HL-60 (cell line): ENCODE measurements around the gene CRYBB3.

ENCODE experiments used
- DNase-seq, 2 experiments: peaks; one replicate each; pipeline ENCODE4 v3.0.0-alpha.2; 2010 to 2020; ENCODE audit warnings: low read depth in 1 of 2, low spot score in 1 of 2
- H3K27ac ChIP-seq: fragments of 250-450 bp; sonication (Bioruptor Pico); replicated peaks from 2 replicates; pipeline ENCODE4 v1.5.1; 2020; ENCODE audit warnings: mild to moderate bottlenecking, moderate library complexity
- H3K27me3 ChIP-seq: fragments of 250-450 bp; sonication (Bioruptor Pico); 2 replicates; pipeline ENCODE4 v1.5.1; 2021; ENCODE audit warnings: mild to moderate bottlenecking, moderate library complexity; ENCODE audit not compliant: insufficient read depth, poor library complexity, severe bottlenecking
- H3K4me3 ChIP-seq: replicated peaks from 2 replicates; pipeline ENCODE4 v1.5.1; 2011; ENCODE audit warnings: mild to moderate bottlenecking, control low read depth, low read length; ENCODE audit not compliant: insufficient read depth
- CTCF ChIP-seq: IDR thresholded peaks from one replicate; pipeline ENCODE4 v1.5.1; 2011; ENCODE audit warnings: low read length, control low read depth, inconsistent platforms; ENCODE audit not compliant: insufficient read depth
- GABPA ChIP-seq: IDR thresholded peaks from 2 replicates; pipeline ENCODE4 v1.6.1; 2012; ENCODE audit warnings: low read depth
- POLR2AphosphoS5 ChIP-seq: IDR thresholded peaks from 2 replicates; pipeline ENCODE4 v1.6.1; 2012; ENCODE audit warnings: low read depth
- SPI1 ChIP-seq: IDR thresholded peaks from 2 replicates; pipeline ENCODE4 v1.6.1; 2012; ENCODE audit warnings: low read depth, mild to moderate bottlenecking, borderline replicate concordance
- TF ChIP-seq, protein P1 (sequence below): IDR thresholded peaks from 2 replicates; pipeline ENCODE4 v1.6.1; 2012; ENCODE audit warnings: low read depth; ENCODE audit not compliant: insufficient replicate concordance

CRYBB3 gene

GRCh38 chr22:25183949-25184619 lies 15.6 kb upstream of the CRYBB3 start:
- no peak overlapping the region for H3K4me3 ChIP-seq
- peaks cover 8% of the 10 kb centered on the region for H3K27me3 ChIP-seq
- TF ChIP-seq CTCF (no peak), POLR2AphosphoS5 (no peak), SPI1 (no peak), GABPA (no peak)
- TF ChIP-seq, protein P1, sequence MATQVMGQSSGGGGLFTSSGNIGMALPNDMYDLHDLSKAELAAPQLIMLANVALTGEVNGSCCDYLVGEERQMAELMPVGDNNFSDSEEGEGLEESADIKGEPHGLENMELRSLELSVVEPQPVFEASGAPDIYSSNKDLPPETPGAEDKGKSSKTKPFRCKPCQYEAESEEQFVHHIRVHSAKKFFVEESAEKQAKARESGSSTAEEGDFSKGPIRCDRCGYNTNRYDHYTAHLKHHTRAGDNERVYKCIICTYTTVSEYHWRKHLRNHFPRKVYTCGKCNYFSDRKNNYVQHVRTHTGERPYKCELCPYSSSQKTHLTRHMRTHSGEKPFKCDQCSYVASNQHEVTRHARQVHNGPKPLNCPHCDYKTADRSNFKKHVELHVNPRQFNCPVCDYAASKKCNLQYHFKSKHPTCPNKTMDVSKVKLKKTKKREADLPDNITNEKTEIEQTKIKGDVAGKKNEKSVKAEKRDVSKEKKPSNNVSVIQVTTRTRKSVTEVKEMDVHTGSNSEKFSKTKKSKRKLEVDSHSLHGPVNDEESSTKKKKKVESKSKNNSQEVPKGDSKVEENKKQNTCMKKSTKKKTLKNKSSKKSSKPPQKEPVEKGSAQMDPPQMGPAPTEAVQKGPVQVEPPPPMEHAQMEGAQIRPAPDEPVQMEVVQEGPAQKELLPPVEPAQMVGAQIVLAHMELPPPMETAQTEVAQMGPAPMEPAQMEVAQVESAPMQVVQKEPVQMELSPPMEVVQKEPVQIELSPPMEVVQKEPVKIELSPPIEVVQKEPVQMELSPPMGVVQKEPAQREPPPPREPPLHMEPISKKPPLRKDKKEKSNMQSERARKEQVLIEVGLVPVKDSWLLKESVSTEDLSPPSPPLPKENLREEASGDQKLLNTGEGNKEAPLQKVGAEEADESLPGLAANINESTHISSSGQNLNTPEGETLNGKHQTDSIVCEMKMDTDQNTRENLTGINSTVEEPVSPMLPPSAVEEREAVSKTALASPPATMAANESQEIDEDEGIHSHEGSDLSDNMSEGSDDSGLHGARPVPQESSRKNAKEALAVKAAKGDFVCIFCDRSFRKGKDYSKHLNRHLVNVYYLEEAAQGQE = no peak
- no peak for DNase-seq
- no peak overlapping the region for H3K27ac ChIP-seq

- DNase-seq = no peak
- no peaks in the 10 kb centered on the region for H3K27me3 ChIP-seq
- TF ChIP-seq SPI1 = no peak
- TF ChIP-seq, protein P1 = no peak
- no peak for TF ChIP-seq POLR2AphosphoS5
- no peak for TF ChIP-seq GABPA
- TF ChIP-seq CTCF = no peak
- H3K27ac ChIP-seq = no peak overlapping the region
- H3K4me3 ChIP-seq = no peak overlapping the region
Measured at GRCh38 chr22:25186140-25186539, 13.5 kb upstream of the CRYBB3 start.

DNA sequence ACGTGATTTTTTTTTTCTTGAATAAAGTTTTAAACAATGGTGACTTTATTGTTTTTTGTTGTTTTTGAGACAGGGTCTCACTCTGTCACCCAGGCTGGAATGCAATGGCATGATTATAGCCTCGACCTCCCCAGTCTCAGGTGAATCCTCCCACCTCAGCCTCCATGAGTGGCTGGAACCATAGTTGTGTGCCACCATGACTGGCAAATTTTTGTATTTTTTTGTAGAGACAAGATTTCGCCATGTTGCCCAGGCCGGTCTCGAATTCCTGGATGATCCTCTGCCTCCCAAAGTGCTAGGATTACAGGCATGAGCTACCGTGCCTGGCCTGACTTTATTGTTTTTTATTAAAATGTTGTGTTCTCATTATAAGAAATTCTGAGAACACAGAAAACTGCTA lies 12.2 kb upstream of the CRYBB3 start:
- no peak for DNase-seq
- TF ChIP-seq GABPA (no peak), CTCF (no peak), SPI1 (no peak), POLR2AphosphoS5 (no peak)
- TF ChIP-seq, protein P1 = no peak
- Histone ChIP-seq H3K27ac (no peak overlapping the region), H3K27me3 (no peaks in the 10 kb centered on the region), H3K4me3 (no peak overlapping the region)
